ENCODE data around the gene CFL1. TPM values are rescaled to one million over a fixed set of nuclear protein-coding genes. Genes with fewer than 3 reads are reported as not detected.

Gene CFL1
- total and polyA plus RNA-seq, 8 donors = 389 to 1,430 (median 667) TPM

DNA sequence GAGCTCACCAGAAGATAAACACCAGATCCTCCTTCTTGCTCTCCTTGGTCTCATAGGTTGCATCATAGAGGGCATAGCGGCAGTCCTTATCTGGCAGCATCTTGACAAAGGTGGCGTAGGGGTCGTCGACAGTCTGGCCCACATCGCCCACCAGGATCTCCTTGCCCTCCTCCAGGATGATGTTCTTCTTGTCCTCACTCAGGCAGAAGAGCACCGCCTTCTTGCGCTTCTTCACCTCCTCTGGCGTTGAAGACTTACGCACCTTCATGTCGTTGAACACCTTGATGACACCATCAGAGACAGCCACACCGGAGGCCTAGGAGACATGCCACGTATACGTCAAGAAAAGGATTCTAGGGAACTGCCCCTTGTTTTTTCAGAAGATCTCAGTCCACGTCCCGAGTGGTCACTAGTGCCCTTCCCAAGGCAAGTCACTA lies 2.0 kb downstream of the CFL1 start:
- WGBS, 5 donors = 77 to 85% (median 78%) methylated on average over 15 of the region's 15 CpGs
- H3K9me3 ChIP-seq = peaks cover 0 to 7% (median 0%) of the 10 kb centered on the region in 4 donors
- TF ChIP-seq EP300 (IDR thresholded peaks at IDR 0.05) = no peak
- TF ChIP-seq POLR2A (IDR thresholded peaks at IDR 0.05) = no peak
- no peak for TF ChIP-seq CTCF (IDR thresholded peaks at IDR 0.05)
- no peak for TF ChIP-seq POLR2AphosphoS5 (IDR thresholded peaks at IDR 0.05)

GRCh38 chr11:65854852-65855837 lies 2.8 kb downstream of the CFL1 start:
- WGBS, 5 donors = 69 to 77% (median 71%) methylated on average over 14 to 15 of the region's 15 CpGs
- peaks cover 21 to 70% (median 59%) of the 10 kb centered on the region in 4 donors for H3K4me1 ChIP-seq
- intact Hi-C loops (cut with DNase I; ENCODE audit: low total_unique reads) = no loop called here
- H3K36me3 ChIP-seq = peaks cover 42 to 64% (median 59%) of the 10 kb centered on the region in 4 donors
- H3K27me3 ChIP-seq = no peaks in the 10 kb centered on the region
- peak overlapping the region in 2 of 4 donors; percentile 94 to 99 for H3K4me3 ChIP-seq
- no peak for DNase-seq
- peaks cover 0 to 7% (median 0%) of the 10 kb centered on the region in 4 donors for H3K9me3 ChIP-seq
- TF ChIP-seq CTCF (IDR thresholded peaks at IDR 0.05) (no peak), EP300 (IDR thresholded peaks at IDR 0.05) (no peak), POLR2AphosphoS5 (IDR thresholded peaks at IDR 0.05) (no peak), POLR2A (IDR thresholded peaks at IDR 0.05) (no peak)
- H3K27ac ChIP-seq = peak overlapping the region in 4 of 5 donors; percentile 4 to 97 (median 33)

More for the DNA sequence above, 2.0 kb downstream of the CFL1 start:
- Histone ChIP-seq H3K4me1 (peaks cover 21 to 73% (median 64%) of the 10 kb centered on the region in 4 donors), H3K27ac (peak overlapping the region in 4 of 5 donors; percentile 92 to 98 (median 97)), H3K36me3 (peaks cover 42 to 56% (median 54%) of the 10 kb centered on the region in 4 donors), H3K27me3 (no peaks in the 10 kb centered on the region), H3K4me3 (peak overlapping the region; percentile 94 to 99 (median 99))
- no peak for DNase-seq
- intact Hi-C loops (cut with DNase I; ENCODE audit: low total_unique reads) = no loop called here

DNA sequence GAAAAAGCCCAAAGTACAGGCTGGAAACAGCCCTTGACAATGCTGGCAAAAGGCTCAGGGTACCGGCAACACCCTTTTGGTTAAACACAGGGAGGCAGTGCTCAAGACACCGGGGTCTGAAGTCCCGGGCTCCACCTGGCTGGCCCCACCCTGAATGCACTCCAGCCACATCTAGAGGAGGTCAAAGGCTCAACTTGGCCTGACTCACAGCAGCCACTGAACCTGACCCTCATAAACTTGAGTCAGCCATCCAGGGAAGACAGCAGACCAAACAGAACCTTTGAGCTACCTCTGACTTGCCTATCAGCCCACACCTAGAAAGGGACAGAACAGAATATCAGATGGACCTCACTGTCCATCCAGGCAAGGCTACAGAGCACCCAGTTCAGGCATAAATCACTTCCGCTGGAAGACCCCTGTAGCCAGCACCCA lies 3.8 kb downstream of the CFL1 start:
- TF ChIP-seq POLR2AphosphoS5 (IDR thresholded peaks at IDR 0.05) (peak in 1 of 3 donors; percentile 46), CTCF (IDR thresholded peaks at IDR 0.05) (no peak)
- intact Hi-C loops (cut with DNase I; ENCODE audit: low total_unique reads) = no loop called here
- peaks cover 21 to 62% (median 56%) of the 10 kb centered on the region in 4 donors for H3K4me1 ChIP-seq
- peak overlapping the region in 4 of 5 donors; percentile 24 to 97 (median 38) for H3K27ac ChIP-seq
- DNase-seq = peak; percentile 68 to 82
- H3K9me3 ChIP-seq = peaks cover 0 to 7% (median 0%) of the 10 kb centered on the region in 4 donors
- WGBS, 5 donors = 52 to 79% (median 54%) methylated on average over 4 of the region's 4 CpGs
- no peak overlapping the region for H3K4me3 ChIP-seq
- H3K36me3 ChIP-seq = peaks cover 42 to 64% (median 59%) of the 10 kb centered on the region in 4 donors
- no peaks in the 10 kb centered on the region for H3K27me3 ChIP-seq

DNA sequence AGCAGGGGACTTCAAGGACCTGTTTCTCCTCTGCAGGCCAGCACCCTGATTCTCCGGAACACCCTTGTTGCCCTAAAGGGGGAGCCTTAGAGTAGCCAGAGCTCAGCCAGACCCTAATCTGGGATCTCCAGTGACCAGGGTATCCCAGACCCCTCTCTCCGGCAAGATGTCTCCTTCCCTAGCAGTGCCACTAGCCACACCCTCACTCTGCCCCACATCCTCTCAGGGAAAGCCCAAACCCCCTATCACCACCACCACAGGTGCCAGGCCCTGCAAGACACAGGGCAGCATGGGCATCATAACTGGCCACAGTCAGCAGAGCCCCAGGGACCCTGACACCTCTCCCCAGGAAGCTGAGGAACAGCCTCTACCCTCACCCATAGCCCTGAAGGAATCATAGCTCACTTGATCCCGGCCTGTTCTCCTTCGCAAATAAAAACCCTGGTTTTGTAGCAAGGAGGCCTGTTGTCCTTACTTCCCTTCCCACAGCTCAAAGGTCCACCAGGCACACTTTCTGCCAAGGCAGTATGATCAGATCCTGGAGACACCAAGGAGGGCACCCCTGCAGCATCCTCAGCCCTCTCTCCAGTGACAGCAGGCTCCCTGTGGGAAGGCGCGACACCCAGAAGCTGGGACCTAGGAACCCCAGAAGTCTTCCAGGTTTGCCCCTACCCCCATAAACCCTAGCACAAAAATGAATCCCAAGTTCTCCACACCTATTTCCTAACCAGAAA lies 4.6 kb downstream of the CFL1 start:
- H3K27me3 ChIP-seq = no peaks in the 10 kb centered on the region
- DNase-seq = no peak
- 80 to 92% (median 89%) methylated on average over 3 to 6 of the region's 6 CpGs for WGBS, 5 donors
- intact Hi-C loops (cut with DNase I; ENCODE audit: low total_unique reads) = no loop called here
- no peak for TF ChIP-seq POLR2A (IDR thresholded peaks at IDR 0.05)
- no peak for TF ChIP-seq CTCF (IDR thresholded peaks at IDR 0.05)
- no peak for TF ChIP-seq EP300 (IDR thresholded peaks at IDR 0.05)
- TF ChIP-seq POLR2AphosphoS5 (IDR thresholded peaks at IDR 0.05) = no peak
- no peak overlapping the region for H3K4me3 ChIP-seq
- peaks cover 42 to 64% (median 59%) of the 10 kb centered on the region in 4 donors for H3K36me3 ChIP-seq
- H3K4me1 ChIP-seq = peaks cover 21 to 54% (median 49%) of the 10 kb centered on the region in 4 donors
- H3K9me3 ChIP-seq = peaks cover 0 to 7% (median 0%) of the 10 kb centered on the region in 4 donors
- H3K27ac ChIP-seq = peak overlapping the region in 4 of 5 donors; percentile 22 to 97 (median 32)
